Measurements from ENCODE around the gene SEMA4C.

Gene SEMA4C

DNA sequence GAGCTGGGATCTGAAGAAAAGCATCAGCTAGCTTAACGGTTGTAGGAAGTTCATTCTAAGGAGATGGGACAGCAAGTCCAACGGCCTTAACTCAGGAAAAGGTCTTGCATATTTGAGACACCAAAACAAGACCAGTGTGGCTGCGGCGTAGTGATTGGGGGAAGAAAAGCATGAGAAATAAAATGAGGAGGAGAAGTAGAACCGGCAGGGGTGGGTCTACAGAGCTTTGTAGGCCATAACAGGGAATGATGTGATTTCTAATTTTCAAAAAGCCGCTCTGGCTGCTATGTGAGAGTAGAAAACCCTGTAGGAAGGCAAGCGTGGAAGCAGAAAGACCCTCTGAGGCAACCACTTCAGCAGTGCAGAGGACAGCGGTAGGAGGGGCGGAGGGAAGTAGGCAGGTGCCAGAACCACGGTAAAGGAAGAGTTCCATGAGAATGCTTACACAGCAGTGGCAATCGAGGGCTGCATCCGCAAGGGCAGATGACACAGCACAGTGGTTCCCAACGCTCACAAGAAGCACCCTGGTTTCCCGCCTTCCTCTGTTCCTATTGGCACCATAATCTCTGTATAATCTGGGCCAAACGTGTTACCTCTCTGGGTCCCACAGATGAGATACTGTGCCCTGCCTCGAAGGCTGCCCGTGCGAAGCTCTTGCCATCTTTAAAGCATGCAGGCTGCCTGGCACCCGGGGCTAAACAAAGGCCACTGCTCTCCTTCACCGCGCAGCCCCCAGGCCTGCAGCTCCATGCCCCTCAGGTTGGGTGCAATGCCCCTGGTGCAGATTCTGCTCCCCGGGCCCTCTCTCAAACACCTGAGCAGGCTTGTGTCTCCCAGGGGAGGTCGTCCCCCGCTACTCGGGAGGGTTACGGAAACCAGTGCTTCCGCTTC is 12.9 kb downstream of the SEMA4C start:
- H3K4me3 ChIP-seq = peak overlapping the region; percentile 55 to 81 (median 61)
- H3K27ac ChIP-seq = peak overlapping the region; percentile 37 to 91 (median 82)

DNA sequence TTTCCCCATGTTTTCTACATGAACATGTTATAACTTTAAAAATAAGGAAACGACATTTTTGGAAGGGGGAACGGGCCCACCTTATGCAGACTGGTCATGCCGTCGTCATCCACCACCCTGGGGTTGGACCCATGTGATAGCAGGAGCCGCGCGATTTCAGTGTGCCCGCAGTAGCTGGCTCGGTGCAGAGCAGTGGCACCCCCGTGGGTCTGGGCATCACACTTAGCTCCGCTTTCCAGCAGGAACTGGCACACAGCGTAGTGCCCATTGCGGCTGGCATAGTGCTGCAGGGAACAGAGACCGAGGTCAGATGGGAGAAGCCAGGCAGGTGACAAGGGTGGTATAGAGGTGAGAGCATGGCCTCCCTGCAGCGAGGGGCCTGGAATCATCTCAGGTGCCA is 16.6 kb downstream of the SEMA4C start:
- Histone ChIP-seq H3K27ac (no peak overlapping the region), H3K4me3 (no peak overlapping the region)

DNA sequence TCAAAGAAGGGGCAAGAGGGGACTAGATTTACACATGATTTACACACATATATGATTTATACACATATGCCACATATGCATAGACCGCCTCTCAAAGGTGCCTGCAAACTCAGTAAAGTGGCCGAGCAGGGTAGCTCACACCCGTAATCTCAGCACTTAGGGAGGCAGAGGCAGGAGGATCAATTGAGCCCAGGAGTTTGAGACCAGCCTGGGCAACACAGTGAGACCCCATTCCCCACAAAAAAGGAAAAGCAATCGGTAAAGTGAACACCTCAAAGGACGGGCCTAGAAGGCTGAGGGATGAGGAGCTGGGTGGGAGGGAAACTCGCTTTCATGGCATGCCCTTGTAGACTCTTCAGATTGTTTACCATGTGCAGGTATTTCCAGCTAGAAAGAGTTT is 17.2 kb downstream of the SEMA4C start:
- Histone ChIP-seq H3K4me3 (no peak overlapping the region), H3K27ac (no peak overlapping the region)

DNA sequence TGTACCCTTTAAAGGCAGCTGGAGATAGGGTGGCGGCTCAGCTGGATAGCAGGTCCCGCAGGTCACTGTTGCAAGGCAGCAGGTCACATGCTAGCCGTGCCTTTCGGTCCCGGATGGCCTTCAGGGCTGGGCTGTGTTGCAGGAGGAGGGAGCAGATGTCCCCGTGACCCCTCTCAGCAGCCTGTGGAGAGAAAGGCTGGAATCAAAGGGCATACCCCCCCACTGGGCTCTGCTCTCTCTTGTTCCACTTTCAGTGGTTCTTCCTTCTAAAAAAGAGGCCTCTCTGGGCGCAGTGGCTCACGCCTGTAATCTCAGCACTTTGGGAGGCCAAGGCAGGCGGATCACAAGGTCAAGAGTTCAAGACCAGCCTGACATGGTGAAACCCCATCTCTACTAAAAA is 21.6 kb downstream of the SEMA4C start:
- H3K27ac ChIP-seq = no peak overlapping the region

DNA sequence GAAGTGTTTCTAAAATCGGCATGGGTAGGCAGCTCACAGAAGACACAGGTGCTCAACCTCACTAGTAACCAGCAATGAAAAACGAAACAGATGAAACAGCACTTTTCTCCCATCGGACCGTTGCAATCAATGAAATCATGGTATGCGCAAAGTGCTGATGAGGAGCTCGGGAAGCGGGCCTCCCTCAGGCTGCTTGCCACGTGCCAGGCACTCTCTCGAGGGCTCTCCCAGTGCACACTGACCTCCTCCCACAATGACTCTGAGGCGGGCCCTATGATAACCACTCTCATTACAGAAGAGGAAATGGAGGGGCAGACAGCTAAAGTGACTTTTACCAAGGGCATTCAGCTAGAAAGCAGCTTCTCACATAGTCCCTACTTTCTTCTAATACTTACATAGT is 22.3 kb downstream of the SEMA4C start:
- no peak overlapping the region for H3K27ac ChIP-seq
- no peak overlapping the region for H3K4me3 ChIP-seq

More for the DNA sequence above, 21.6 kb downstream of the SEMA4C start:
- no peak overlapping the region for H3K4me3 ChIP-seq

DNA sequence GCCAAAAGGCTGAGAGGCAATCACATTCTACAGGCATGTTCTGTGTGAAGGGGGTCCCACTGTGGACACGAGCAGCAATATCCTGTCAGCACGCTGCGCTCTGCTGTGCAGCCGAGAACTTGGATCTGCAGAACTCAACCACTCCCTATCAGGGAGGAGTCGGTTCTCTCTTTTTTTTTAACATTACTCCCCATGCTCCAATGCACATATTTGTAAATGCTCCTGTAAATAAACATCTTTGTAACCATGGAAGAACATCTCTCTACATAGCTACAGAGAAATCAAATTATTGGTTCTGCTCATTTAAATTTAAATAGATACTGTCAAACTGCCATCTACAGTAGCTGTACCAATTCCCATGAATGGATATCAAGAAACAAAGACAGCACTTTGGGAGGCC is 23.1 kb downstream of the SEMA4C start:
- no peak overlapping the region for H3K4me3 ChIP-seq
- no peak overlapping the region for H3K27ac ChIP-seq

DNA sequence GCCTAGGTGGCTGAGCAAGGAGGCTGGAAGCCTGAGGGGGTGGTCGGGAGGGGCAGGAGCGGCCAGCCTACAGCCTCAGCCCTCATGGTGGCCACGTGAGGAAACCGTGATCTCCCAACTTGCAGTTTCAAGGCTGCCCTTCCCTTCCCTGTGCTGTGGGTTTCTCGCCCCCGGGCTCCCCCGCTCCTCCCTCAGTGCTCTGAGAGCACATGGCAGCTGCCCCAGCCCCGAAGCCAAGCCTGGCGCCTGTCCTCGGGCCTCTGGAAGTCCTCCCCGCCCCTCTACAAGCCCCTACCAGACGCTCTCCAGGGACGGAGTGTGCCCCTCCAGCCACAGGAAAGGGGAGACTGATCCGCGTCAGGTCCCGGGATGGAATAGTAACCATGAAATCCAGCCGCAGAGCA is 25.5 kb downstream of the SEMA4C start:
- Histone ChIP-seq H3K27ac (no peak overlapping the region), H3K4me3 (no peak overlapping the region)

DNA sequence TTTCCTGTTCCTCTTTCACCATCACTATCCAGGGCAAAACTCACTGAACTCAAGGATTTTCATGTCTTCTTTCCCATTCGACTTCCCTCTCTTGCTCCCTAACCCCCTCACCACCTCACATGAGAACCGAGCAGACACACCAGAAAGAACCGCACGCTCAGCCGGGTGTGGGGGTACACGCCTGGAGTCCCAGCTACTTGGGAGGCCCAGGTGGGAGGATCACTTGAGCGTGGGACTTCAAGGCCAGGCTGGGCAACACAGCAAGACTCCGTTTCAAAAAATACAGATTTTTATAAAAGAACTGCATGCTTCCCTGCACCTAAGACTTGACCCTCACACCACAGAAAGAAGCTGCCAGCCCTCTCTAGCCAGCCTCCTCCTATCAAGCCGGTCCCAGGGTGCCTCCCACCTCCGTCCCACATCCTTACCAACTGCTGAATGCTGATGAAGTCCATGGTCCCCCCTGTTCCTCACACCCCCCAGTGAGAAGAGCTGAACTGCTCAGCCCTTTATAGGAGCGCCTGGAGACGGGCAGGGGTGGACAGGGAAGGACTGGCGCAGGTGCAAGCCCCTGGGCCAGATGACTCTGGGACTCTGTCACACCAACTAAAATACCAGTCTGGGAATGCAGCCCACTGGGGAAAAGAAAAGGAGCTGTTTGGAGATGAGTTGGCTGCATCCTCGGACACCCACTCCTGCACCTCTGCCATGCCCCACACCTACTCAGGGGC is 26.2 kb downstream of the SEMA4C start, which contains the start of gene ANKRD23:
Gene ANKRD23, minus strand, starts transcription at position 484 of the 731 bp plus-strand sequence. Its CDS starts 29 bp downstream, at position 455.
- no peak within 1 kb of the TSS for H3K4me3 ChIP-seq
- H3K27ac ChIP-seq = no peak within 1 kb of the TSS

DNA sequence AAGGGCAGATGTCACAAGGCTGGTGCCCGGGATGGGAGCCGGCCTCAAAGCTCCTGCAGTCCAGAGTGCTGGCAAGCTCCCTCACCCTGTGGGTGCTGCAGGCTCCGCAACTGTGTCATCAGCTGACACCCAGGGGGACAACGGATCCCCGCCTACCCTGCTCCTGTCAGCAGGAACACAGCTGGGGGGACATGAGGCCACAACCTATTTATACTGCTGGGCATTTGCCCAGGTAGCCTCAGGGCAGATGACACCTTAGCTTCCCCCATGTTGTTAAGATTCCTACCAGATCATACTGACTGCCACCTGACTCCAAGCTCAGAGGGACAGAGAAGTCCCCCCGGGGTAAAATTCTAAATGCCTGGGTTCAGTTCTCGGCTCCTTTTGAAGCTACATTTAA is 27.3 kb downstream of the SEMA4C start:
- no peak overlapping the region for H3K27ac ChIP-seq
- H3K4me3 ChIP-seq = no peak overlapping the region

DNA sequence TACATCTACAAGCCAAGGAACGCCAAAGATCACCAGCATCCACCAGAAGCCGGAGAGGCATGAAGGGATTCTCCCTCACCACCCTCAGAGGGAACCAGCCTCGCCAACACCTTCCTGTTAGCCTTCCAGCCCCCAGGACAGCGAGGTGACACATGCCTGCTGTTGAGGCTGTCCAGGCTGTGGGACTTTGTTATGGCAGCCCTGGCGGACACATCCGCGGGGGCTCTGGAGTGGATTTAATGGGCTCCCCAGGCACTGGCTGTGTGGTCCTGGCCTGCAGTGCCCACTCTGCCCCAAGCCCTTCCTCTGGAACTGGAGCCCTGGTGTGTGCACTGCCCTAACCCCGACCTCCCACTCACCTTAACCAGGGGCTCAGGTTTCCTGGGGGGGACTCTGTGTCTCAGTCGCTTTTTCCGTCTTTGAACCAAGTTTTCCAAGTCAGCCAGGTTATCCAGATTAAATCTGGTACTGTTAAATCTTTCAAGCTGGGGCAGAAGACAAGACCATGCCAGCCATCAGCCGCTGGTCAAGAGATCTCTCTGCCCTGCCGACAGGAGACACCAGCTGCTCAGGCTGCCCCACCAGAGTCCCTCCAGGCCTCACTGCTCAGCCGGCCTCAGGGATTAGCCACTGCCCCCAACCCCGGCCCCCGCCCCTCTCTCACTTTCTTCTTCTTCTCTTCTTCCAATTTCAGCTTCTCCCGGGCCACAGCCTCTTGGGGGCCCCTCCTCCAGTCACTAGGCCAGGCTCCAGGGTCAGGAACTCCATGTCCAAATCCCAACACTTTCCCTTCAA is 28.0 kb downstream of the SEMA4C start:
- H3K4me3 ChIP-seq = no peak overlapping the region
- H3K27ac ChIP-seq = no peak overlapping the region

DNA sequence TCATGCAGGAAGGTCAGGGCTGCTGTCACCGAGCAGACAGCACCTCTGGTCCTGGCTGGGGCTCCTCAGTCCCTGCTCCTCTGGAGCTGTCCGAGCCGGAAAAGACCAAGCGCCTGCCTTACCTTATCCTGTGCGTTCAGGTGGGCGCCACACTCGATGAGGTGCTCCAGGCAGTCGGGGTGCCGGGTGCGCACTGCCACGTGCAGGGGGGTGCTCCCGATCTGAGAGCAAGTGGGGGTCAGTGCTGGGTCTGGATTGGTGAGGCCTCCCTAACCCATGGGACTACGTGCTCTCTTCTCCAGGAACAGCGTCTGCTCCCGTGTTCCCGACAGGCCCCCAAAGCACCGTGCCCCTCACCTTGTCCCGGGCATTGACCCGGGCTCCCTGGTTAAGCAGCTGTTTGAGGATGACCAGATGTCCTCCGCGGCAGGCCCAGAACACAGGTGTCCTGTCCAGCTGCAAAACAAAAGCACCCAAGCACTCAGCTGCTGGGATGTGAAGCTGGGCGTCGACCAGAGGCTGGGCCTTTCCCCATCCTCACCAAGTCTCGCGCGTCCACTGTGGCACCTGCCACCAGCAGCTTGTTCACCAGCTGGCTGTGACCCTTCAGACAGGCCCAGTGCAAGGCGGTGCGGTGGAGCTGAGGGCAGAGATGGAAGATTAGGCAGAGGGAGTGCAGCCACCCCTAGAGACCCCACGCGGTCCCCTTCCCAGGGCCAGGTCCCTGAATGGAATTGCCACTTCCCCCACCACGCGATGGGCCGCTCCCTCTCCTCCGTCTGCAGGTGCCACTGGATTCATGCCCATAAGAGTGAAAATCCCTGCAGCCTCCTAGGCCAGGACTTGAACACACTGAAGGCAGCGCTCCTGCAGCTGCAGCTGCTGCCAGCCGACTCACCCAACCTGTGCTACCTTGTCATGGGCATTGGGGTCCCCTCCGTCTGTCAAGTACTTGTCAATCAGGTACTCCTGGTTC is 29.7 kb downstream of the SEMA4C start:
- Histone ChIP-seq H3K27ac (peak overlapping the region in 3 of 21 experiments; percentile 16 to 67 (median 63)), H3K4me3 (peak overlapping the region in 1 of 7 experiments; percentile 17)

DNA sequence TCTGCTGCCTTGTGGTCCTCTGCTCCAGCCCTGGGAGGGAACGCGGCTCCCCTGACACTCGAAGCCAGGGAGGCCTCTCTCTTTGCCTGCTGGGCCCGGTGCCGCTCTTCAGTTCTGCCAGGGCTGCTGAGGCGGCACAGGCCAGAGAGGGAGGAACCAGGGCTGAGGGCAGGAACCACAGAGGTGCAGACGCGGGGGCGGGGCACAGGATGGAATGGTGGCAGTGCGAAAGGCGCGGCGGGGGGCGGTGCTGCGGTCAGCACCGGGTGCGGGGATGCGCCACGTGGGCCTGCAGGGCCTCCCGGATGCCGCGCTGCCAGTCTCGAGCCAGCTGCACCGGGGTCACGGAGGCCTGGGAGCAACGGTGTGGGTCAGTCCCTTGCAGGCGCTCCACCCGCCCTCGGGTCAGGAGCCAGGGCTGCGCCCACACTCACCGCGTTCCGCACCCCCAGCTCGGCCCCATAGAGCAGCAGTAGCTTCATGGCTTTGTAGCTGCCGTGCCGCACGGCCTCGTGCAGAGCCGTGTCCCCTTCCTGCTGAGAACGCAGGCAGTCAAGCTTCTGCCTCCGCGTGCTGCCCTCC is 30.5 kb downstream of the SEMA4C start:
- Histone ChIP-seq H3K4me3 (peak overlapping the region in 2 of 7 experiments; percentile 17 to 24), H3K27ac (peak overlapping the region in 8 of 21 experiments; percentile 6 to 67 (median 43))

DNA sequence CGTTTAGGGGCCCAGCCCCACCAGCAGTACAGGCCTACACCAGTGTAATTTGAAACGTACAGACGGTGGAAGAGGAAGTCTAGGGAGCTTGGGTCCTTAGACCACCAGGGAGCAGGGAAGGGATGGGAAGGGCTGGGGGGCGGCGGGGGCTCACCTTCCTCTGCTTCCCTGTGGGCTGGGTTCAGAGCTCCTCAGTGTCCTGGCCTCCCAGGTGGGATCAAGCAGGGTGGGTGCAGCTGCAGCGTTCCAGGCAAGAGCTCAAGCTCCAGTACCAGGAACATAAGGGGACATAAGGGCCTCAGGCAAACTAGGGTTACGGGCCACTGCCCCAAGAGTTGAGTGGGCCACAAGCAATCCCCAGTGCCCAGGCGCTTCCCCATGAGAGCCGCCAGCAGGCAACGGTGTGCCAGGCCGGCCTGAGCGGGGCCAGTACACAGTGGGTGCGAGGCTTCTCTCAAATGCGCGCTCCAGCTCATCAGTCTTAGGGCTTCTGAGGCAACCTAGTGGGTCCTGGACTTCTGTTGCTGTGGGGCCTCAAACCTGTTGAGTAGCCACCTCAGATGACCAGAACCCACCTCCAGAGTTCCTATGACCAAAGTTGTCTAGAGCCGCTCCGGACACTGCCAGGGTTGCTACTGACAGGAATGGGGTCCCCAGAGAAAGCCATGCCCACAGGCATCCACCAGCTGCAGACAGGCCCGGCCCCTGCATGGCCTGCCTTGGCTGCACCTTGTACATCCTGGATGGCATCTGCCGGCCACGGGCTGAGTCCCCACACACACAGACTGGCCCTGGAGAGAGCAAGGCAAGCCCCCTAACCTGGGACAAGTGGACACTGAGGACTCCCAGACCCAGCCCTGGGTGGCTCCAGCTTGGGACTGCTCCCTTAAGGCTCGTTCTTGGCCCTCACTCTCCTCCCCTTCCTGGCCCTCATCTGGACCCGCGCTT is 31.3 kb downstream of the SEMA4C start:
- Histone ChIP-seq H3K4me3 (peak overlapping the region in 1 of 7 experiments; percentile 24), H3K27ac (peak overlapping the region in 8 of 21 experiments; percentile 6 to 67 (median 43))

DNA sequence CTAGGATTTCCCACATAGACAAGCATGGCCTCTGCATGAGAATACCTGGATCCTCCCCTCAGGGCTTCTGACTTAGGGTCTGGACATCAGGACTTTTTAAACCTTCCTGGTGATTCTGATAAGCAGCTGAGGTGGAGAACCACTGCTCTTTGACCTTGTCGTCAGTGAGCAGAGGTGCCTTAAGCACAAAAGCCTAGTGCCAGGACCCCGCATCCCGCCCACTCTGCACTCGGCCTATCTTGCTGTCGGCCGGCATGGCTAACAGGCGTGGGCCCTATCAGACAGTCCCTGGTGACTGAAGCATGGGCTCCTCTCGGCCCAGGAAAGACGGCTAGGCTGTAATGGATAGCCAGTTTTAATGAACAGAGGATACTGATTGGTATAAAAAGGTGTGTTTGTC is 32.3 kb downstream of the SEMA4C start:
- Histone ChIP-seq H3K4me3 (no peak overlapping the region), H3K27ac (no peak overlapping the region)

DNA sequence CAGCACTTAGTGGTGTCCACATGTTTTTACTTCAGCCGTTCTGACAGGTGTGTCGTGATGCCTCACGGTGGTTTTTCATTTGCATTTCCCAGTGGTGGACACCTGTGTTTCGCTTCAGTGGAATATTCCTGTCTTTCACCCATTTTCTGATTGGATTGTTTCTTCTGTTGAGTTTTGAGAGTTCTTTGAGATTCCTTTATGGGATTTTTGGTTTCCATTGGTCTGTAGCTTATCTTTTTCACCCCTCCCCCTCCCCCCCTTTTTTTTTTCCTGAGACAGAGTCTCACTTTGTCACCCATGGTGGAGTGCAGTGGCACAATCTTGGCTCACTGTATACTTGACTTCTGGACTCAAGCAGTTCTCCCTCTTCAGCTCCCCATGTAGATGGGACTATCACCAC is 34.0 kb downstream of the SEMA4C start:
- no peak overlapping the region for H3K27ac ChIP-seq
- no peak overlapping the region for H3K4me3 ChIP-seq

DNA sequence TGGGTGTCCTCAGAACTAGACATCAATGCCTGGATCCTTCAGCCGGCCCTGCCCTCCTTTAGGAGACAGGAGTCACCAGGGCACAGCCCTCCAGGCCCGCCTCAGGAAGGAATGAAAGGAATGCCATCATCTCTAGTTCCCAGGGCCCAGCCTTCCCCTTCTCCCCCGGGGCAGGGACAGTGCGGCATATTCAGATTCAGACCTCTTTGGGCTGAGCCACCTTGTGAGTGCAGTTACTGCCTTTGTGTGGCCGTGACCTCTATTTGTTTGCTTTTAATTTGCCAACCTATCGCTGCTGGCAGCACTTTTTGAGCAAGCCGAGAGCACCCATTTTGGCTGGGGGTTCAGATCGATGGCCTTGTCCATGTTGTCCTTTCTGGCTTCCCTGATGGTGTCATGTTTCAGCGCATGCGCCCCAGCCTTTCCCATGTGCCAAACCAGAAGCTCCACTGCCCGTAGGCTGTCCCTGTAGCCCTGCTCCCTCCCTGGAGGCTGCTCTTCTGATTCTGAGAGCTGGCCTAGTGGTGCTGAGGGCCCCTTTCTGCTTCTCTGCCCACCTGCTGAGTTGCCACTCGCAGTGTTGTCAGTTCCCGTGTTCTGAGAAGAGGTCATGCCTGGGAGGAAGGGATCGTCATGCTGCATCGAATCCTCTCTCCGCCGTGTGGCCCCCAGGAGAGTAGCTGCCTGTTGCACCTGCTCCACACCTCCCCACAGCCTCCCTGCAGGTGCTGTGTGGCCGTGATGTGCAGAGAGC is 36.9 kb downstream of the SEMA4C start:
- Histone ChIP-seq H3K4me3 (no peak overlapping the region), H3K27ac (peak overlapping the region in 3 of 21 experiments; percentile 0 to 20 (median 4))

DNA sequence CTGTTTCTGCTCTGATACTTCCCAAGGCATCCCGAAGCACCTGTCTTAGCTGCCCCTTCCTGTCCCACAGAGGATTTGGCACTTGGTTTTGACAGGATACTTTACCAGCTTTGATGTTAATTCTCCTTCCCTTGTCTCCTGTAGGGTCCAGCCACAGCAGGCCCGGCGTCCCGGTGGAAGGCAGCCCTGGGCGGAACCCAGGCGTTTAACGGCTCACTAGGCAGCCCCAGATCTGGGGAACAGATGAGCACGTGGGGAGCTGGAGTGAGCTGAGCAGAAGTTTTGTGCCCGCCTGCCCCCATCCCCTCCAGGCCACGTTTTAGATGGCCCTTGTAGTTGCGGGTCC is 37.5 kb downstream of the SEMA4C start:
- Histone ChIP-seq H3K4me3 (no peak overlapping the region), H3K27ac (peak overlapping the region in 1 of 21 experiments; percentile 20)
